PC-9 (cell line): ENCODE results near the gene GOLGA6L10.

ENCODE experiments used
- CTCF ChIP-seq: fragments of 200-600 bp; sonication (generic); conservative IDR thresholded peaks from 2 replicates; pipeline ENCODE4 v1.6.1; 2017; ENCODE audit warnings: mixed run types, antibody characterized with exemption, mild to moderate bottlenecking, moderate library complexity
- EZH2 ChIP-seq: fragments of 200-600 bp; sonication (generic); IDR thresholded peaks from 2 replicates; pipeline ENCODE4 v1.8.0; 2017; ENCODE audit warnings: antibody characterized with exemption, low read depth

- TF ChIP-seq EZH2 = no peak
- no peak for TF ChIP-seq CTCF
These were observed 45.1 kb downstream of the GOLGA6L10 start for GRCh38 chr15:82303956-82304777.
